ENCODE data around the gene PREB. TPM values are rescaled to one million over a fixed set of nuclear protein-coding genes. Genes with fewer than 3 reads are reported as not detected.

Gene PREB
- total RNA-seq, 1 experiment from 2014 or later: 52.7 TPM

DNA sequence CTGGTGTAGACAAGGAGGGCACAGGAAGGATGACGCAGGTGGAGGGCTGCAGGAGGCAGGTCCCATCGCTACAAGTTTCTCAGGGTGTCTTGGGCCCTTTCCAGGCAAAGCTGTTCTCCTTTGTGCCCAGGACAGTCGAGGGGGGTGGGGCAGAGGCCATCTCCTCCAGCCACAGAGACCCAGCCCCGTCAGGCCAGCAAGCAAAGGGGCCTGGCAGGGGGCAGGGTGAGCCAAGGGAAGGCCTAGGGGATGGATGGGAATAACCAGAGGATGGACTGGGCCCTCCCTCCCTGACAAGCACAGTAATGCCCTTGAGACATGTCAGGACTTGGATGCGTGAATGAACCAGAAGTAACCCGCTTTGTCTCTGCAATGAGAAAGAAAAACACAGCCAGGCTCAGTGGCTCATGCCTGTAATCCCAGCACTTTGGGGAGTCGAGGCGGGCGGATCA lies 20.7 kb upstream of the PREB start:
- ChIA-PET POLR2A (ENCODE audit: low non-redundant PET) (interaction anchor here (0.7 kb wide), 1 partner anchor 53 kb away, joined by 3 read pairs; no protein-coding TSS in a partner anchor), CTCF (no interaction called here)
- no peaks in the 10 kb centered on the region for H3K27me3 ChIP-seq (replicated peaks; ENCODE audit: insufficient read depth, low read depth, low read length, poor library complexity)
- no peak overlapping the region for H3K27ac ChIP-seq (ENCODE audit: low read depth, low read length, poor library complexity, severe bottlenecking)
- H3K36me3 ChIP-seq (ENCODE audit: insufficient read depth, low read length, poor library complexity, severe bottlenecking): no peaks in the 10 kb centered on the region
- no peak for DNase-seq (ENCODE audit: low spot score)
- H3K4me1 ChIP-seq (ENCODE audit: insufficient read depth, low read length, poor library complexity, severe bottlenecking): no peaks in the 10 kb centered on the region
- H3K9me3 ChIP-seq (ENCODE audit: low read depth, low read length, poor library complexity, severe bottlenecking): no peaks in the 10 kb centered on the region
- TF ChIP-seq CTCF (conservative IDR thresholded peaks at IDR 0.05; ENCODE audit: low read depth, low read length): no peak
- BruUV-seq (replicated peaks): no TSS peak
- no peak overlapping the region for H3K4me3 ChIP-seq (ENCODE audit: low read depth, low read length, poor library complexity, severe bottlenecking)
- intact Hi-C loops (cut with micrococcal nuclease; ENCODE audit: unreplicated experiment): no loop called here

GRCh38 chr2:27154488-27154887 lies 20.1 kb upstream of the PREB start:
- POLR2A ChIA-PET (ENCODE audit: low non-redundant PET): interaction anchor here (0.7 kb wide), 1 partner anchor 53 kb away, joined by 3 read pairs; no protein-coding TSS in a partner anchor

GRCh38 chr2:27152796-27153464 lies 18.5 kb upstream of the PREB start:
- TF ChIP-seq CTCF (conservative IDR thresholded peaks at IDR 0.05; ENCODE audit: low read depth, low read length) (no peak), EZH2 (IDR thresholded peaks at IDR 0.05; ENCODE audit: borderline replicate concordance, low read depth, low read length, poor library complexity, severe bottlenecking) (no peak)
- no peak overlapping the region for H3K27ac ChIP-seq (ENCODE audit: low read depth, low read length, poor library complexity, severe bottlenecking)
- H3K36me3 ChIP-seq (ENCODE audit: insufficient read depth, low read length, poor library complexity, severe bottlenecking): no peaks in the 10 kb centered on the region
- H3K9me3 ChIP-seq (ENCODE audit: low read depth, low read length, poor library complexity, severe bottlenecking): no peaks in the 10 kb centered on the region
- intact Hi-C loops (cut with micrococcal nuclease; ENCODE audit: unreplicated experiment): loop anchor here (2.0 kb wide), 1 partner anchor 34 kb away; the partner anchor contains the start of gene CGREF1
- H3K27me3 ChIP-seq (replicated peaks; ENCODE audit: insufficient read depth, low read depth, low read length, poor library complexity): no peaks in the 10 kb centered on the region
- ChIA-PET POLR2A (ENCODE audit: low non-redundant PET) (no interaction called here), CTCF (interaction anchor here (1.1 kb wide), 1 partner anchor 17 kb away, joined by 3 read pairs; no protein-coding TSS in a partner anchor)
- no peak overlapping the region for H3K4me3 ChIP-seq (ENCODE audit: low read depth, low read length, poor library complexity, severe bottlenecking)
- DNase-seq (ENCODE audit: low spot score): no peak
- no TSS peak for BruUV-seq (replicated peaks)
- H3K4me1 ChIP-seq (ENCODE audit: insufficient read depth, low read length, poor library complexity, severe bottlenecking): no peaks in the 10 kb centered on the region

More at GRCh38 chr2:27154488-27154887, 20.1 kb upstream of the PREB start:
- intact Hi-C loops (cut with micrococcal nuclease; ENCODE audit: unreplicated experiment): no loop called here
- H3K27ac ChIP-seq (ENCODE audit: low read depth, low read length, poor library complexity, severe bottlenecking): no peak overlapping the region
- DNase-seq (ENCODE audit: low spot score): no peak
- H3K4me1 ChIP-seq (ENCODE audit: insufficient read depth, low read length, poor library complexity, severe bottlenecking): no peaks in the 10 kb centered on the region
- CTCF ChIA-PET: no interaction called here
- no peaks in the 10 kb centered on the region for H3K9me3 ChIP-seq (ENCODE audit: low read depth, low read length, poor library complexity, severe bottlenecking)
- H3K27me3 ChIP-seq (replicated peaks; ENCODE audit: insufficient read depth, low read depth, low read length, poor library complexity): no peaks in the 10 kb centered on the region
- BruUV-seq (replicated peaks): no TSS peak
- TF ChIP-seq CTCF (conservative IDR thresholded peaks at IDR 0.05; ENCODE audit: low read depth, low read length) (no peak), EZH2 (IDR thresholded peaks at IDR 0.05; ENCODE audit: borderline replicate concordance, low read depth, low read length, poor library complexity, severe bottlenecking) (no peak)
- no peak overlapping the region for H3K4me3 ChIP-seq (ENCODE audit: low read depth, low read length, poor library complexity, severe bottlenecking)
- H3K36me3 ChIP-seq (ENCODE audit: insufficient read depth, low read length, poor library complexity, severe bottlenecking): no peaks in the 10 kb centered on the region

All from A673 (cell line).